K562 (cell line): Measurements from ENCODE around the gene HES4. TPM values are rescaled to one million over a fixed set of nuclear protein-coding genes. Genes with fewer than 3 reads are reported as not detected.

Experiments used
- ATAC-seq: fragments of 200-7000 bp; cut with Tn5 transposase; 3 replicates; pipeline ENCODE4 v1.9.1; 2020; ENCODE audit warnings: moderate library complexity
- BruUV-seq: library from RNA; stranded (reverse); fragments of 400-500 nt; replicated peaks from 2 replicates; lab custom pipeline; 2021; lab: Mats Ljungman, UMichigan
- CTCF ChIA-PET: fragments of 300-600 bp; formaldehyde crosslinking; extraction: SDS; loops from one replicate; lab custom pipeline; 2021; ENCODE audit warnings: low intra/inter-chr PET ratio; lab: Yijun Ruan, JAX
- POLR2A ChIA-PET: fragments of 300-600, 350-650 bp; sonication (Branson Sonifier 250); formaldehyde crosslinking; extraction: SDS; loops from one replicate; lab custom pipeline; 2021; ENCODE audit warnings: antibody characterized with exemption, inconsistent platforms; lab: Yijun Ruan, JAX
- DNase-seq, 4 experiments: peaks; one replicate each; pipeline versions ENCODE4 v3.0.0 to v3.0.0-alpha.2; 2011 to 2018; ENCODE audit warnings: low spot score in 3 of 4, mixed read lengths in 3 of 4; ENCODE audit errors: extremely low read depth in 1 of 4
- FAIRE-seq: peaks from 2 replicates; lab custom pipeline; 2011; peaks lifted over from hg19 to GRCh38; lab: Jason Lieb, UNC
- H2AFZ ChIP-seq: 2 replicates; pipeline ENCODE4 v1.6.0; 2011; ENCODE audit warnings: low read depth, low read length, control low read depth, inconsistent platforms
- H3K27ac ChIP-seq: fragments of 200-600 bp; 3 replicates; pipeline ENCODE4 v1.8.0; 2011; ENCODE audit warnings: low read depth, mild to moderate bottlenecking, control low read depth, inconsistent platforms, low read length, moderate library complexity, mixed read lengths; ENCODE audit errors: extremely low read depth
- H3K27me3 ChIP-seq, 2 experiments: fragments of 300-600 bp in 1 of 2; 2 replicates in 1 of 2; 3 replicates in 1 of 2; pipeline versions ENCODE4 v1.6.0 to v1.8.0; 2011; ENCODE audit warnings: inconsistent platforms in 2 of 2, low read length in 2 of 2, mild to moderate bottlenecking in 1 of 2, mixed read lengths in 1 of 2, moderate library complexity in 1 of 2; ENCODE audit not compliant: control insufficient read depth in 2 of 2, insufficient read depth in 2 of 2
- H3K36me3 ChIP-seq: fragments of 300-600 bp; 3 replicates; pipeline ENCODE4 v1.8.0; 2011; ENCODE audit warnings: mild to moderate bottlenecking, low read length, inconsistent platforms; ENCODE audit not compliant: control insufficient read depth, insufficient read depth
- H3K4me1 ChIP-seq, 2 experiments: fragments of 200-600 bp in 1 of 2; replicated peaks in 1 of 2; 2 replicates in 1 of 2; 3 replicates in 1 of 2; pipeline versions ENCODE4 v1.5.1 to v1.8.0; 2011; ENCODE audit warnings: inconsistent platforms in 2 of 2, low read length in 2 of 2, mild to moderate bottlenecking in 1 of 2, mixed read lengths in 1 of 2, moderate library complexity in 1 of 2; ENCODE audit not compliant: control insufficient read depth in 2 of 2, insufficient read depth in 2 of 2
- H3K4me2 ChIP-seq: 2 replicates; pipeline ENCODE4 v1.6.1; 2011; ENCODE audit warnings: low read length, control low read depth, inconsistent platforms, mixed read lengths; ENCODE audit not compliant: insufficient read depth
- H3K4me3 ChIP-seq: fragments of 200-600 bp; sonication (generic), shearing (Covaris generic); 2 replicates; pipeline ENCODE4 v1.5.1; 2016; ENCODE audit warnings: control low read depth, inconsistent platforms
- H3K79me2 ChIP-seq: fragments of 200-600 bp; 3 replicates; pipeline ENCODE4 v1.8.0; 2011; ENCODE audit warnings: low read length, inconsistent platforms; ENCODE audit not compliant: control insufficient read depth, insufficient read depth
- H3K9ac ChIP-seq, 2 experiments: 2 replicates each; pipeline versions ENCODE4 v1.6.0 to v1.6.1; 2011; ENCODE audit warnings: low read depth in 2 of 2, low read length in 2 of 2, control low read depth in 1 of 2, inconsistent platforms in 1 of 2, mild to moderate bottlenecking in 1 of 2, mixed read lengths in 1 of 2; ENCODE audit not compliant: insufficient read depth in 1 of 2
- H3K9me1 ChIP-seq: one replicate; pipeline ENCODE4 v1.6.0; 2011; ENCODE audit warnings: inconsistent platforms, mild to moderate bottlenecking, low read length, moderate library complexity; ENCODE audit not compliant: control insufficient read depth, insufficient read depth
- H3K9me3 ChIP-seq: replicated peaks from 2 replicates; pipeline ENCODE4 v1.5.1; 2011; ENCODE audit warnings: low read depth, low read length, inconsistent platforms; ENCODE audit not compliant: control insufficient read depth, insufficient read depth
- H4K20me1 ChIP-seq: replicated peaks from 2 replicates; pipeline ENCODE4 v1.6.1; 2011; ENCODE audit warnings: low read length, inconsistent platforms, mixed read lengths; ENCODE audit not compliant: control insufficient read depth, insufficient read depth
- ARID2 ChIP-seq: fragments of 450-650 bp; IDR thresholded peaks from 2 replicates; pipeline ENCODE4 v1.6.1; 2017; ENCODE audit warnings: antibody characterized with exemption, mild to moderate bottlenecking
- FOS ChIP-seq: IDR thresholded peaks from 3 replicates; pipeline ENCODE4 v1.6.1; 2011; ENCODE audit not compliant: insufficient read length; ENCODE audit errors: extremely low read depth
- HCFC1 ChIP-seq: IDR thresholded peaks from 2 replicates; pipeline ENCODE4 v1.6.1; 2012; ENCODE audit warnings: low read depth, low read length, improper control_type of control experiment
- HNRNPL ChIP-seq: fragments of 200-400 bp; formaldehyde crosslinking; IDR thresholded peaks from 2 replicates; pipeline ENCODE4 v1.6.1; 2017; ENCODE audit warnings: low read depth, mild to moderate bottlenecking, low read length
- KDM2B ChIP-seq: fragments of 250-450 bp; sonication (Bioruptor Pico); IDR thresholded peaks from 2 replicates; pipeline ENCODE4 v1.8.0; 2021; ENCODE audit warnings: mild to moderate bottlenecking, moderate library complexity
- KHSRP ChIP-seq: fragments of 450-650 bp; IDR thresholded peaks from 2 replicates; pipeline ENCODE4 v1.6.1; 2017
- KLF1 ChIP-seq: fragments of 450-650 bp; IDR thresholded peaks from 2 replicates; pipeline ENCODE4 v1.6.1; 2016; ENCODE audit warnings: missing genetic modification characterization, missing compliant biosample characterization
- PBX2 ChIP-seq, 2 experiments: IDR thresholded peaks in 1 of 2; conservative IDR thresholded peaks in 1 of 2; 2 replicates each; pipeline ENCODE4 v1.6.1; 2016; ENCODE audit warnings: low read depth in 2 of 2, mild to moderate bottlenecking in 1 of 2, missing compliant biosample characterization in 1 of 2, missing genetic modification characterization in 1 of 2, moderate library complexity in 1 of 2
- SAFB ChIP-seq: fragments of 200-400 bp; formaldehyde crosslinking; IDR thresholded peaks from 2 replicates; pipeline ENCODE4 v1.6.1; 2017; ENCODE audit warnings: low read depth, low read length, borderline replicate concordance
- SAFB2 ChIP-seq: fragments of 200-400 bp; formaldehyde crosslinking; IDR thresholded peaks from 2 replicates; pipeline ENCODE4 v1.6.1; 2018; ENCODE audit warnings: borderline replicate concordance, low read length, low read depth, moderate library complexity; ENCODE audit not compliant: severe bottlenecking
- SNAPC5 ChIP-seq: fragments of 250-450 bp; sonication (Bioruptor Pico); IDR thresholded peaks from 2 replicates; pipeline ENCODE4 v1.8.0; 2021; ENCODE audit warnings: moderate library complexity, mild to moderate bottlenecking, inconsistent platforms
- SRF ChIP-seq, 2 experiments: fragments of 250-450, 450-650 bp in 1 of 2; sonication (Bioruptor Pico) in 1 of 2; sonication (generic) in 1 of 2; formaldehyde crosslinking; IDR thresholded peaks; 2 replicates each; pipeline versions ENCODE4 v1.5.0 to v1.5.1; 2020 to 2022; ENCODE audit warnings: mild to moderate bottlenecking in 1 of 2, missing genetic modification reagents in 1 of 2
- XRCC5 ChIP-seq: fragments of 200-400 bp; formaldehyde crosslinking; IDR thresholded peaks from 2 replicates; pipeline ENCODE4 v1.6.1; 2017; ENCODE audit warnings: low read depth, mild to moderate bottlenecking, low read length
- ZNF589 ChIP-seq: fragments of 200-800 bp; sonication (Bioruptor generic); IDR thresholded peaks from 2 replicates; pipeline ENCODE4 v1.6.1; 2016; ENCODE audit warnings: low read depth, missing genetic modification characterization, missing compliant biosample characterization
- WGBS: fragments of 100-300 bp; shearing (Covaris generic); methylation state at CpG from one replicate; pipeline ENCODE4 v1.1.6; 2016; ENCODE audit warnings: low coverage, mixed read lengths; ENCODE audit not compliant: insufficient coverage; ENCODE audit errors: missing lambda C conversion rate; 5-methylcytosine and 5-hydroxymethylcytosine counted together
- in situ Hi-C: fragments of 300-500 bp; cut with MboI; formaldehyde crosslinking; loops from 4 replicates; pipeline ENCODE4 v1.15.0; 2018; ENCODE audit warnings: inconsistent platforms, mixed read lengths
- intact Hi-C: fragments of 100-400 bp; cut with micrococcal nuclease; formaldehyde crosslinking; loops from 2 replicates; pipeline ENCODE4 v1.14.2; 2022
- polyA plus RNA-seq, 8 experiments: library from polyadenylated mRNA; depleted of rRNA in 4 of 8; stranded (reverse) in 5 of 8; unstranded in 3 of 8; fragments of >200 nt; fragmentation: Nextera tagmentation in 2 of 8; fragmentation: Illumina TruSeq in 1 of 8; extraction: Ambion mirVana in 2 of 8; extraction: Trizol in 1 of 8; gene quantifications; 2 replicates each; pipeline versions ENCODE4 v1.2.1 to v1.2.3, GENCODE V29; 2011 to 2014; ENCODE audit warnings: inconsistent platforms in 1 of 8, missing spikeins in 1 of 8
- total RNA-seq, 7 experiments: library from RNA; depleted of rRNA in 6 of 7; stranded (reverse); fragments of >200 nt in 6 of 7; fragmentation: Illumina TruSeq in 2 of 7; extraction: Trizol in 2 of 7; gene quantifications; 2 replicates each; pipeline versions ENCODE4 v1.2.1 to v1.2.3, GENCODE V29; 2011 to 2021; ENCODE audit warnings: low replicate concordance in 1 of 7
- TF ChIP-seq, protein P1 (sequence below): fragments of 450-650 bp; IDR thresholded peaks from 2 replicates; pipeline ENCODE4 v1.7.1; 2018; ENCODE audit warnings: mild to moderate bottlenecking, low read depth; ENCODE audit not compliant: partially characterized antibody

The HES4 gene
- total and polyA plus RNA-seq, 9 of the 15 experiments (the other 6 are each of a cell fraction or from before 2014, with no cell fraction given) = 0.21 to 43.7 (median 5.3) TPM; not detected in 2

DNA sequence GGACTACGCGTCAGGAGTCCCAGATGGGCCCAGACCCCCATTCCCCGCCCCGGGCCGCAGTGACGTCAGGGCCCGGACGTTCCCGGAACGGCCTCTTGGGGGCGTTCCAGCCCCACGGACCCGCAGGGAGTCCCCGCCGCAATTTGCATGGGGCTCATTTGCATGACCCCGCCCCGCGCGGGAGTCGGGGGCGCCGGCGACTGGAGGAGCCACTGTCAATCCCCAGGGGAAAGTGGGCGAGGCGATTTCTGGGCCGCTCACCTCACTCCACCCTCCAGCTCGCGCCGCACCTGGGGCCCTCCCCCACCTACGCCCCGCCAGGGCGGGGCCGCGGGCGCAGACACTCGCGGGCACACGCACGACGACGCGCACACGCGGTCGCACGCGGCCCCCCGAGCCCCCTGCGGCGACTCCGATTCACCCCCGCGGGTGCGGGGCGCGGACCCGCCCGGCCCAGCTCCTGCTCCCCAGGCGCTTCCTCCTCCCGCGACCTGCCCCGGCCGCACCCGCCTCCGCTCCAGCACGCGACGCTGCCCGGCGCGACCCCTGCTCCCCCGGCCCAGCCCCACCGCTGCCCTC, 33.2 kb upstream of the HES4 start:
- Histone ChIP-seq H3K9me1 (no peaks in the 10 kb centered on the region), H3K36me3 (peaks cover 13% of the 10 kb centered on the region; the same call in 1 of the 3 replicates), H3K79me2 (no peaks in the 10 kb centered on the region; the same call in 2 of the 3 replicates), H2AFZ (no peak overlapping the region), H3K27ac (peak overlapping the region; percentile 52; the same call in 1 of the 3 replicates), H3K9me3 (no peaks in the 10 kb centered on the region), H3K9ac (peak overlapping the region; percentile 46 to 86; a peak in 3 of 4 replicates), H3K4me3 (peak overlapping the region; percentile 35), H4K20me1 (peaks cover 16% of the 10 kb centered on the region; the same call in 1 of the 2 replicates), H3K4me1 (peaks cover 0 to 65% of the 10 kb centered on the region in 2 experiments; a peak in 3 of 5 replicates), H3K27me3 (no peaks in the 10 kb centered on the region), H3K4me2 (peak overlapping the region; percentile 37; the same call in 1 of the 2 replicates)
- ChIA-PET POLR2A (interaction anchor here (0.6 to 1.2 kb wide), 3 partner anchors 9 to 80 kb away, joined by 3 to 4 read pairs (median 4); no protein-coding TSS in a partner anchor), CTCF (interaction anchor here (0.9 to 1.3 kb wide), 3 partner anchors 14 to 259 kb away, joined by 4 to 6 read pairs (median 4); no protein-coding TSS in a partner anchor)
- FAIRE-seq (peak; percentile 86), DNase-seq (peak; percentile 90 to 96 (median 92)), ATAC-seq (peak; percentile 99)
- no TSS peak for BruUV-seq
- WGBS = 17% methylated on average over 29 of the region's 73 CpGs
- intact Hi-C loops (loop anchor here (1.0 kb wide), 2 partner anchors 29 to 83 kb away; partner anchors contain the start of gene C1orf159), in situ Hi-C loops (no loop called here)
- TF ChIP-seq KLF1 (peak; percentile 33; the same call in 1 of the 2 replicates), SAFB2 (no peak), SRF (CRISPR knock-in tag; IDR thresholded peaks at IDR 0.05) (0 out of 4 replicates have a peak, but pooled peaks of 1 of the 2 experiments have one; percentile 39), HCFC1 (no peak), XRCC5 (peak; percentile 81), ARID2 (no peak), HNRNPL (no peak; the same call in 1 of the 2 replicates), SAFB (peak; percentile 62; the same call in 1 of the 2 replicates), FOS (no peak), KHSRP (no peak), ZNF589 (CRISPR knock-in tag) (no peak), SNAPC5 (no peak), PBX2 (CRISPR knock-in tag; IDR thresholded peaks at IDR 0.05; ENCODE audit: low read depth) (peak; percentile 61), PBX2 (tag; conservative IDR thresholded peaks at IDR 0.05; ENCODE audit: low read depth) (peak; percentile 53; the same call in 1 of the 2 replicates), KDM2B (CRISPR knock-in tag) (no peak; the same call in 1 of the 2 replicates)
- TF ChIP-seq, protein P1, sequence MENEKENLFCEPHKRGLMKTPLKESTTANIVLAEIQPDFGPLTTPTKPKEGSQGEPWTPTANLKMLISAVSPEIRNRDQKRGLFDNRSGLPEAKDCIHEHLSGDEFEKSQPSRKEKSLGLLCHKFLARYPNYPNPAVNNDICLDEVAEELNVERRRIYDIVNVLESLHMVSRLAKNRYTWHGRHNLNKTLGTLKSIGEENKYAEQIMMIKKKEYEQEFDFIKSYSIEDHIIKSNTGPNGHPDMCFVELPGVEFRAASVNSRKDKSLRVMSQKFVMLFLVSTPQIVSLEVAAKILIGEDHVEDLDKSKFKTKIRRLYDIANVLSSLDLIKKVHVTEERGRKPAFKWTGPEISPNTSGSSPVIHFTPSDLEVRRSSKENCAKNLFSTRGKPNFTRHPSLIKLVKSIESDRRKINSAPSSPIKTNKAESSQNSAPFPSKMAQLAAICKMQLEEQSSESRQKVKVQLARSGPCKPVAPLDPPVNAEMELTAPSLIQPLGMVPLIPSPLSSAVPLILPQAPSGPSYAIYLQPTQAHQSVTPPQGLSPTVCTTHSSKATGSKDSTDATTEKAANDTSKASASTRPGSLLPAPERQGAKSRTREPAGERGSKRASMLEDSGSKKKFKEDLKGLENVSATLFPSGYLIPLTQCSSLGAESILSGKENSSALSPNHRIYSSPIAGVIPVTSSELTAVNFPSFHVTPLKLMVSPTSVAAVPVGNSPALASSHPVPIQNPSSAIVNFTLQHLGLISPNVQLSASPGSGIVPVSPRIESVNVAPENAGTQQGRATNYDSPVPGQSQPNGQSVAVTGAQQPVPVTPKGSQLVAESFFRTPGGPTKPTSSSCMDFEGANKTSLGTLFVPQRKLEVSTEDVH = peak; percentile 84
